LHCN-M2 (cell line): ENCODE results near the gene OR1I1. TPM values are rescaled to one million over a fixed set of nuclear protein-coding genes. Genes with fewer than 3 reads are reported as not detected.

Source experiments
- total RNA-seq: library from RNA; depleted of rRNA; stranded (reverse); fragments of >200 nt; gene quantifications from 2 replicates; pipeline ENCODE4 v1.2.3, GENCODE V29; 2014; rRNA removed

OR1I1 gene
- total RNA-seq, 1 experiment from 2014 or later: not detected

Other genes with a start within 250 kb of the OR1I1 start
- gene OR7A5, start 247.0 kb upstream of the OR1I1 start, total RNA-seq: 0.06 and 0.34 TPM in 2 replicates
- 0.06 and 0.23 TPM in 2 replicates for gene OR7C1, start 247.0 kb upstream of the OR1I1 start, total RNA-seq
- gene OR7A10, start 233.3 kb upstream of the OR1I1 start, total RNA-seq: not detected in 2 replicates
- not detected in 2 replicates for gene OR7A17, start 196.1 kb upstream of the OR1I1 start, total RNA-seq
- not detected in 2 replicates for gene OR7C2, start 140.7 kb upstream of the OR1I1 start, total RNA-seq
- not detected in 2 replicates for gene SLC1A6, start 102.3 kb upstream of the OR1I1 start, total RNA-seq
- gene CASP14, start 32.7 kb upstream of the OR1I1 start, total RNA-seq: not detected in 2 replicates
- gene SYDE1, start 25.2 kb downstream of the OR1I1 start, total RNA-seq: 68.1 and 78.8 TPM in 2 replicates
- gene NOTCH3, start 118.8 kb downstream of the OR1I1 start, total RNA-seq: 10.3 and 13.8 TPM in 2 replicates
- not detected in 2 replicates for gene EPHX3, start 150.2 kb downstream of the OR1I1 start, total RNA-seq